Omental fat pad (tissue), 4 donors: Measurements from ENCODE around the gene SLC30A7. TPM values are rescaled to one million over a fixed set of nuclear protein-coding genes. Genes with fewer than 3 reads are reported as not detected.

ENCODE experiments used
- ATAC-seq: fragments of 150-250 bp; one replicate; pipeline ENCODE4 v1.9.1; 2016; ENCODE audit warnings: mild to moderate bottlenecking, moderate library complexity; ENCODE audit not compliant: low FRiP score
- DNase-seq: peaks from one replicate; pipeline ENCODE4 v3.0.0-alpha.2; 2019; ENCODE audit warnings: low spot score
- total RNA-seq, 4 donors: library from RNA; depleted of rRNA; stranded (reverse); fragments of >200 nt; gene quantifications; one replicate each; pipeline ENCODE4 v1.1.0, GENCODE V29; 2016
- TF ChIP-seq, protein P1 (sequence below), 3 donors: fragments of 450-650 bp; IDR thresholded peaks; one replicate each; pipeline ENCODE4 v1.5.1; 2016 to 2017; ENCODE audit warnings: antibody characterized with exemption in 3 of 3, mild to moderate bottlenecking in 3 of 3, moderate library complexity in 2 of 3

Gene SLC30A7
- total RNA-seq, 4 donors from 2014 or later, result 20.6 to 47.4 (median 25.2) TPM

DNA sequence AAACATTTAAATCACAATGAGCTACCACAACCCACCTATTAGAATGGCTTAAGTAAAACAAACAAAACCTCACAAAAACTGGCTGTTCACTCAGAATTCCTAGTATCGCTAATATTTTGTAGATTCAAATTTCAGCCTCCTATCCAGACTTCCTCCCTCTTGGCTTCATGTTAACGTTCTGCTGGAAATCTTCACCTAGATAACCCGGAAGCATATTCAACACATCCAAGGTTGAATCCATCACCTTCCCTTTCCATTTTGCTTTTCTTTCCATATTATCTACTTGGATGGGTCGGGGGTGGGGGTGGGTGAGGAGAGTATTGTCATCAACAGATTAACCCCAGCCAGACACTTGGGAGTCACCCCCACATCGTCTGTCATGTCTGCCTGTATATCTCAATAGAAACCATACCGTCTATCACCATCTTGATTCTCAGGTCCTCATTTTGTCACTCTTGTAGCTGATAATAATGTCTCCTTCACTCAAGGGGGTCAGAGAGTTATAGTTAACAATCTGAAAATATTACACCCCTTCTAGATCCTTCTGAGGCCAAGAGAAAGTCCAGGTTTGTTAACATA, 131.4 kb downstream of the SLC30A7 start:
- TF ChIP-seq, protein P1, sequence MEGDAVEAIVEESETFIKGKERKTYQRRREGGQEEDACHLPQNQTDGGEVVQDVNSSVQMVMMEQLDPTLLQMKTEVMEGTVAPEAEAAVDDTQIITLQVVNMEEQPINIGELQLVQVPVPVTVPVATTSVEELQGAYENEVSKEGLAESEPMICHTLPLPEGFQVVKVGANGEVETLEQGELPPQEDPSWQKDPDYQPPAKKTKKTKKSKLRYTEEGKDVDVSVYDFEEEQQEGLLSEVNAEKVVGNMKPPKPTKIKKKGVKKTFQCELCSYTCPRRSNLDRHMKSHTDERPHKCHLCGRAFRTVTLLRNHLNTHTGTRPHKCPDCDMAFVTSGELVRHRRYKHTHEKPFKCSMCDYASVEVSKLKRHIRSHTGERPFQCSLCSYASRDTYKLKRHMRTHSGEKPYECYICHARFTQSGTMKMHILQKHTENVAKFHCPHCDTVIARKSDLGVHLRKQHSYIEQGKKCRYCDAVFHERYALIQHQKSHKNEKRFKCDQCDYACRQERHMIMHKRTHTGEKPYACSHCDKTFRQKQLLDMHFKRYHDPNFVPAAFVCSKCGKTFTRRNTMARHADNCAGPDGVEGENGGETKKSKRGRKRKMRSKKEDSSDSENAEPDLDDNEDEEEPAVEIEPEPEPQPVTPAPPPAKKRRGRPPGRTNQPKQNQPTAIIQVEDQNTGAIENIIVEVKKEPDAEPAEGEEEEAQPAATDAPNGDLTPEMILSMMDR (IDR thresholded peaks at IDR 0.05), result no peak
- ATAC-seq, result no peak
- no peak for DNase-seq

- no peak for ATAC-seq
- TF ChIP-seq, protein P1 (IDR thresholded peaks at IDR 0.05), result no peak
- DNase-seq, result no peak
Measured at GRCh38 chr1:101028466-101028865, 132.6 kb downstream of the SLC30A7 start.

- ATAC-seq (no peak), DNase-seq (no peak)
- TF ChIP-seq, protein P1 (IDR thresholded peaks at IDR 0.05), result no peak
Measured at GRCh38 chr1:101029184-101029583, 133.3 kb downstream of the SLC30A7 start.

GRCh38 chr1:101030881-101031280, 135.0 kb downstream of the SLC30A7 start:
- ATAC-seq, result no peak
- TF ChIP-seq, protein P1 (IDR thresholded peaks at IDR 0.05), result no peak
- no peak for DNase-seq

Other genes with a start within 250 kb of the SLC30A7 start
- 10 to 100 TPM; 28.6 to 68.9 (median 58.1) TPM for gene VCAM1, start 176.3 kb upstream of the SLC30A7 start, total RNA-seq
- gene EXTL2, start 1.2 kb upstream of the SLC30A7 start, total RNA-seq, result 10 to 100 TPM; 10.1 to 16.6 (median 10.4) TPM
- gene DPH5, start 129.7 kb downstream of the SLC30A7 start, total RNA-seq, result 10 to 100 TPM in 3 of 4 donors, 1 to 10 TPM in 1; 8.8 to 35.3 (median 15.8) TPM